HG03354 (cell line): ENCODE data around the gene ICAM1.

Experiments
- ATAC-seq: cut with Tn5 transposase; IDR thresholded peaks from one replicate; pipeline ENCODE4 v1.9.1; 2021; ENCODE audit warnings: mild to moderate bottlenecking; ENCODE audit not compliant: unreplicated experiment, poor library complexity, severe bottlenecking

The ICAM1 gene

DNA sequence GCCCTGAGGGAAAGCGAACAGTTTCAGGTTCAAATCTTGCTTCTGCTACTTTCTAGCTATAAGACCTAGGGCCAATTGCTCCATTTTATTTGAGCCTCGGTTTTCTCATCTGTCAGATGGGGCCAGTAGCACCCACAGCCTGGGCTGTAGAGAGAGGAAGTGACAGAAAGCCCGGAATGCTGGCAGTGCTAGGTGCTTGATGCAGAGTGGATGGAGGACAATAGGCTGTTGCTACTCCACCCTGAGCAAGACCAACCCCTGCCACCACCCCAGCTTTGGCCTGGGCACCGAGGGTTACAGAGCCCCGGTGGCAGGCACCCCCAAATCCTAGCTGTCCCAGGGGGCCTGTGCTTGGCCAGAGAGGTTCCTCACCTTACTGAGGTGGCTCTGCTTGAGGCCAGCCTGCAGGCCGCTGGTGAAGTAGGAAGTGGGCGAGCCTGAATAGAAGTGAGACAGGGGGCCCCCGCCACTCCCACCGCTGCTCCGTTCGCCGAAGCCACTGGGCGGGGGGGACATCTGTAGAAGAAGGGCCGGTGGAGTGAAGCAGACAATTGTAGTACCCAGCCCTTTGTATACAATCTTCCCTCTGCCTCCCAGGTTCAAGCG, 47.0 kb downstream of the ICAM1 start:
- no peak for ATAC-seq

DNA sequence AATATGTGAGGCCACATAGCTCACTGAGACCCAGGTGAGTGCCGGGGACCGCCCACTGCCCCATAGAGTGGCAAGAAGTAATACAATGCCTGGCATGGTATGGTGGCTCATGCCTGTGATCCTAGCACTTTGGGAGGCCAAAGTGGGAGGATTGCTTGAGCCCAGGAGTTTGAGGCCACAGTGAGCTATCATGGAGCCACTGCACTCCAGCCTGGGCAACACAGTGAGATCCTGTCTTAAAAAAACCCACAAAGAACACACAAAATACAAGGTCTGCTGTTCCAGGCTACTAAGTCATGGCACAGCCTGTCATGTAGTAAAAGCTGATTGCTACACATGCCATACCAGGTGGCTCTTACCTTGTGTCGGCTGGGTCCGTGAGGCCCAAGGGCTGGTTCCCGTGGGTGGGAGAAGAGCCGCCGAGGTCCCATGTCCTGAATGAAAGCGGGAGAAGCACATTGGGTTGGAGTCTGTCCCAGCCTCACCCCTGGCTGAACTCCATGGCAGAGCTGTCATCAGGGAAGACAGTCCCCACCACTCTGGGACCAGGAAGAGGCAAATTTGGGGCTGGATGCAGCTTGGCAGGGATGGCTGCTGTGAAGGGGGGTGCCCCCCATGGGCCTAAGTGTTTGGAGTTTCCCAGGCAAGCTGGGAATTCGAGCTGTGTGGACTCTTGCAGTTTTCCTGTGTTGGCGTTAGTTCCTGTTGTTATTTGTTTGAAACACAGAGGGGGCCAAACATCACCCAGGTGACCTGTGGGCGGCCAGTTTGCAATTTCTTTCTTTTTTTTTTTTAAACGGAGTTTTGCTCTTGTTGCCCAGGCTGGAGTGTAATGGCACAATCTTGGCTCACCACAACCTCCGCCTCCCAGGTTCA, 48.1 kb downstream of the ICAM1 start:
- no peak for ATAC-seq

DNA sequence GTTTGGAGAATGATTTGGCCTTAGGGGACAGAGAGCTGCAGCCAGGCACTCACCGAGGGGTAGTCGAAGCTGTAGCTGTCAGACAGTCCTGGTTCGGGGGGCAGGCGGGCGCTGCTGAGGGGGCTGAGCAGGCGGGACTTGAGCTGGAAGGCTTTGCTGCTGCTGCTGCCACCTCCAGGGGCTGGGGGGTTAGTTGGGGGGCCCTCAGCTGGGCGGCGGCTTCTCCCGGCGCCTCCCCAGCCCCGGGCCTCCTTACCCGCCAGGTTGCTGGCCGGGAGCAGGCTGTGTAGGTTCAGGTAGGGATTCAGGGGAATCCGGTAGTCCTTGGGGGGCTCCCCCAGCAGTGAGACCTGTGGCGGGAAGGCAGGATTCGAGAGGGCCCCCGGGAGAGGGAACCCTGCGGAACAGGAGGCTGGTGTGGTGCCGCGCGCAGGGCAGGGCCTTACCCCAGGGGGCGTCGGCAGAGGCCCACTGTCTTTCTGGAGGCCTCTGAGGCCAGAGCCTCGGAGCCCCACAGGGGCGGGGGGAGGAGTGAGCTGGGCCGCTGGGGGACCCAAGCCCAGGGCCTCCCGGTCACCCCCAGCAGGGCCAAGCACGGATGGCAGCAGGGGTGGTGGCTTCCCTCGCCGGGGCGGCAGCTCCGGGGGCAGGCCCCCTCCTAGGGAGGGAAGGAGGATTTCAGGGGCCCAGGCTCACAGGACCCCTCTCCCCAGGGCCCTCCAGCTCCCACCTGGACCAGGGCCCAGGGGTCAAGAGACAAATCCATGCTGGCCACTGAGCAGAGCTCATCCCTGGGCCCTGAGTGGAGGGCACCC, 49.9 kb downstream of the ICAM1 start:
- ATAC-seq = no peak

GRCh38 chr19:10321417-10321797, 50.5 kb downstream of the ICAM1 start:
- ATAC-seq = no peak

- no peak for ATAC-seq
These were observed 51.2 kb downstream of the ICAM1 start for GRCh38 chr19:10321874-10322835.

DNA sequence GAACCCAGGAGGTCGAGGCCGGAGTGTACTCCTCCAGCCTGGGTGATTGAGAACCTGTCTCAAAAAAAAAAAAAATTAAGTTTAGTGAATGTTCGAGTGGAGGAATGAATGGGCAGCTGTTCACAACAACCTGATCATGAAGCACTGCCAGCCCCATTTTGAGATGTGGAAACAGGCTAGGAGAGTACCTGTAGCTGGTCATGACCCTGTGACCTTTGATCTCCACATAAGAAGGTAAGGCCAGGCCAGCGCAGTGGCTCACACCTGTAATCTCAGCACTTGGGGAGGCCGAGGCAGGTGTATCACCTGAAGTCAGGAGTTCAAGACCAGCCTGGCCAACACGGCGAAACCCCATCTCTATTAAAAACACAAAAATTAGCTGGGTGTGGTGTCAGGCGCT, 54.8 kb downstream of the ICAM1 start:
- no peak for ATAC-seq

DNA sequence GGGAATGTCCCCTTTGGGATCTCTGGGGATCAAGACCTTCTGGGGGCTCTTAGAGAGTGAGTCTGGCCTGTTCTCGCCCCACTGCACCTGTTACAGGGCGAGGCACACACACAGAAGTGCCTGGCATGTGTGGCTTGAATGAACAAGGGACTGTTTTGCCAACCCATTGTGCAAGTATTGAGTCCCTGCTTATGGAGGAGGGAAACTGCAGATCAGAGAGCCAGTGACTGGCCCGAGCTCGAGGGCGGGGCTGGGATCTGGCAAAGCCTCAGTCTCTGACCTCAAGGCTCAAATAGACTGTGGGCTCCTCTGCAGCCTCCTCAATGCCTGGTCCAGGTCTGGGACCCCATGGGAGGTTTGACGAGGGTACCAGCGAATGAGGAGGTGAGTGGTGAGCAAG, 56.9 kb downstream of the ICAM1 start:
- ATAC-seq = no peak

DNA sequence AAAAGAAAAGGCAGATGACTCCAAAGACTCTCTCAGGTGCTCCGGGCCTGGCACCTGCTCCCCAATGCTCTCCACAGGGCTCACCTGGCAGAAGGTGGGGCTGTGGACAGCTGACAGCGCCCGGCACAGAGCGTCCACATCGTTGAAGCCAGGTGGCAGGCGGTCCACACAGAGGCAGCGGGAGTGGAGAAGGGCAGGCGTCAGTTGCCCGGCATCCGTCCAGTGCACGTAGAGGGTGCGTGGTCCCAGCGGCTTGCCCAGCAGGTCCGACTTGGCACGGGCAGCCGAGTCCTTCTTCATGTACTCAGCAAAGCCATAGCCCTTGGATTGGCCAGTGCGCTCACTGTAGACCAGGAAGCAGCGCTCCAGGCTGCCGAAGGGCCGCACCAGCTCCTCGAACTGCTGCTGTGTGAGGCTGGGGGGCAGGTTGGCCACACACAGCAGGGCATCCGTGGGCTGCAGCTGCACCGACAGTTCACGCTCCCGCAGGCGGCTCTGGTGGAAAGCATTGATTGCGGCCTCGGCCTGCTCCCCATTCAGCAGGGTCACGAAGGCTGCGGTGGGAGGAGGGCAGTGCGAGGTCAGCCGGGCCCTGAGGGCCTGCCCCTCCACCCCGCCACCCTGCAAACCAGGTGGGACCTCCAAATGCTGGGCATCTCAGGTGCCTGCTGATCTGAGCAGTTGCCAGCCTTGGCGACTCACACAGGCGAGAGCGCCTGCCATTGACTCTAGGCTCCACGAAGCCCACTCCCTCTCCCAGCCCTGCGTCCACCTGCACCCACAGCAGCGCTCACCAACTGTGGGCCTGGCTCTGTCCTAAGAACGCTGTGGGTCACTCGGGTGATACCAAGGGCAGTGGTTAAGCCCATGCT, 57.9 kb downstream of the ICAM1 start:
- no peak for ATAC-seq

DNA sequence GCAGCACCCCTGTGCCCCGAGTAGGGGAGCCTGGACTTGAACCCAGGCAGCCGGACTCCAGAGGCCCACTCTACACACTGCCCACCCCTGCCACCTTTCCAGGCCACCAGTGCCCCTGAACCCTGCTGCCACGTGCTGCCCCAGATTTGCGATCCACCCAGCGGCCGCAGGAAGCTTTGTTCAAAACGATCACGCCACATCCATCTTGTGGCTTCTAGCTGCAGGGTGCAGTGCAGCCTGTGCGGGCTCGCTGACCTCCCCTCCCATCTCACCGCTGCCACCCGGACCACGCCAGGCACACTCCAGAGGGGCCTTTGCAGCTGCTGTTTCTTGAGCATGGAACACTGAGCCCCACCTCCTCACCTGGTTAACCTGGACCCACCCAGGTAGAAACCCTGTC, 58.6 kb downstream of the ICAM1 start:
- no peak for ATAC-seq

DNA sequence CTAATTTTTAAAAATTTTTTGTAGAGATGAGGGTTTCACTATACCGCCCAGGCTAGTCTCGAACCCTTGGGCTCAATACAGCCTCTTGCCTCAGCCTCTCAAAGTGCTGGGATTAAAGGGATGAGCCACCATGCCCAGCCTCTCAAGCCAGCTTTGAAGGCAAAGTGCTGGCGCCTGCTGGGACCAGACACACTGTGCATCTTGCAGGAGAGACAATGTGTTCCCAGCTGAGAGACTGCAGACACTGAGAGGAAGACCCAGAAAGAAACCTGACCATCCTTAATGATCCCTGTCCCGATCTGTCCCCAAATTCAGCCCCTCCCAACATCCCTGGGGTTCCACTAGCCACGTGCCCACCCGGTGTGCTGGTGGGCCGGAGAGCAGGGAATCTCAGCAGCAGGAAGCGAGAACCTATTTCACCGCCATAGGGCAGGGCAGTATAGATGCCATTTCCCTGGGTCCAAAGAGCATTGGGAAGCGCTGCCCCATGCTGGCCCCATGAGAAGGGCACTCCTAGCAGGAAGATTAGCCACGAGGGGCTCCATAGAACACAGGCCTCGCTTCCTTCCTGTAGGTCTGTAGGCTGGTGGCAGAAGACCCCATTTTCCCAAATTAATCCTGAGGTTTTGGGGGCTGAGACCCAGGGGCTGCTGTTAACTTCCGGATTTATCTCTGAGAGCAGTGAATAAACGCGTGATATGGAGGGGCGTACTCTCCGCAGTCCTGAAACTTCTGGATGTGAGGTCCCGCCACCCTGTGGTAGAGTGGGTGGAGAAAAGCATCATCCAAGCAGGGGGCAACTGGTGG, 61.4 kb downstream of the ICAM1 start:
- ATAC-seq = no peak

- ATAC-seq = peak; percentile 84
These were observed 62.2 kb downstream of the ICAM1 start, which contains the start of gene RAVER1 for GRCh38 chr19:10332965-10333757. RAVER1 (minus strand) TSS chr19:10333529; CDS start chr19:10333507, 22 bp downstream.

DNA sequence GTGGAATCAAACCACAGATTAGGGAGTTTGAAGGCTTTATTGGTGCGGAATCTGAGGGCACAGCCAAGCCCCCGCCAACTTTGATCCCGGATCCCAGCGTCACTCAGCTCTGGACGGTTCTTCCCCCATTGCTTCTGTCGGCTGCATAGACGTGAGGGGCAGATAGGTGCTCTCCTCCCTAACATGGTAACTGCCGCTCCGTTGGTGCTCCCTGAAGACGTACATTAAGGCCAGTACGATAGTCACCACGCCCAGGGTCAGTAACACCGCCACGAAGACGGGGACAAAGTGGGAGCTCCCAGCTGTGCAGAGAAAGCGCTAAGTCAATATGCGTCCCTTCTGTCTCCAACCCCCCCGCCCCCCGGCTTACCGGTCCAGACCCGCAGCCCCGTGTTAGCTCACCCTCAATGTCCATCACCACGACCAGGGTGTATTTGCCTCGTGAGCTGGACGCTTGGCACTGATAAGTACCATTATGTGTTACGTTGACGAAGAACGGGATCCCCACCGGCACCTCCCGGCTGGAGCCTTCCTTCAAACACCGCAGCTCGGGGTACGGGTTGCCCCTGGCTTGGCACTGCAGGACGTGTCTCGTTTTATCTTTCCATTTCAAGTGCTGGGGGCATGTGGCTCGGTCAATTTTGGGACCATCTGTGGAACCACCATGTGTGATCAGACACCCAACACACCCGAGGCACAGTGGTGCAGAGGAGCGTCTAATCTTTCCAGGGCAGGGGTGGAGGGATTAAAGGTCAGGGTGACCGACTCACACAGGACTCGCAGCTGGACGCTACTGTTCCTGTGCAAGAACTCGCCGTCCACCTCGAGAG, 63.1 kb downstream of the ICAM1 start:
- ATAC-seq = no peak

GRCh38 chr19:10334588-10335351, 63.9 kb downstream of the ICAM1 start:
- no peak for ATAC-seq

GRCh38 chr19:10335352-10335985, 64.5 kb downstream of the ICAM1 start:
- ATAC-seq = no peak
